GM21423 (cell line): ENCODE results near the gene CHRNA3.
"Not testable (repeated sequence)": the region's sequence is repeated elsewhere in the genome, so short reads cannot be mapped to it uniquely, and the experiment has no call there.

Experiments
- ATAC-seq: cut with Tn5 transposase; IDR thresholded peaks from one replicate; pipeline ENCODE4 v1.9.1; 2021; ENCODE audit warnings: mild to moderate bottlenecking, moderate library complexity; ENCODE audit not compliant: unreplicated experiment

The CHRNA3 gene

DNA sequence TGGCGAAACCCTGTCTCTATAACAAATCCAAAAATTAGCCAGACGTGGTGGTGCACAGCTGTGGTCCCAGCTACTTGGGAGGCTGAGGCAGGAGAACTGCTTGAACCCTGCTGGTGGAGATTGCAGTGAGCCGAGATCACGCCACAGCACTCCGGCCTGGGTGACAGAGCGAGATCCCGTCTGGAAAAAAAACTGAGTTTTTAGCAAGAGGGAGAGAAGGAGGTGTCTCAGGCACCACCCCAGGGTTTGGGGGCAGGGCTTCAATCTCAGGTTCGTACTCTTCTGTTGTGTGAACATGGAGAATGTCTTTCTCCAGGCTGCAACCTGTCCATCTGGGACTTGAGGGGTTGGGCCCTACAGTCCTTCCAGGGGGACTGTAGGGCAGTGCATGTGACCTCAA lies 2.7 kb downstream of the CHRNA3 start:
- ATAC-seq, result no peak

- no peak for ATAC-seq
Observed at GRCh38 chr15:78617516-78617915, 3.3 kb downstream of the CHRNA3 start.

DNA sequence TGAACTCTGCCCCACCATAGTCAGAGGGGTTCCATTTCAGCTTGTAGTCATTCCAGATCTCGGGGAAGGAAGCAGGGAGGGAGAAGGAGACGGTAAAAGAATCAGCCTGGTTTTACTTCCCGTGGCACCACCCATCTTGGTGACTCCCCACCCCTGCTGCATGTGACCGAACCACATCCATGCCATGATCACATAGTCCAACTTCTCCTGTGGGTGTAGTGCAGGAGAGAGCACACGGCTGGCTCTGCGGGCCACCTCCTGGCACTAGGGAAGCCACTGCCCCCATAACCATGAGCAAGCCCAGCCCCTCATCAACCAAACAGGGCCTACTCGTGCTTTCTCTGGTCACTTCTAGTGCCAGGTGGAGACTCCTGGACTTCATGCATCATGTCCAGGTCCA lies 3.7 kb downstream of the CHRNA3 start:
- no peak for ATAC-seq

DNA sequence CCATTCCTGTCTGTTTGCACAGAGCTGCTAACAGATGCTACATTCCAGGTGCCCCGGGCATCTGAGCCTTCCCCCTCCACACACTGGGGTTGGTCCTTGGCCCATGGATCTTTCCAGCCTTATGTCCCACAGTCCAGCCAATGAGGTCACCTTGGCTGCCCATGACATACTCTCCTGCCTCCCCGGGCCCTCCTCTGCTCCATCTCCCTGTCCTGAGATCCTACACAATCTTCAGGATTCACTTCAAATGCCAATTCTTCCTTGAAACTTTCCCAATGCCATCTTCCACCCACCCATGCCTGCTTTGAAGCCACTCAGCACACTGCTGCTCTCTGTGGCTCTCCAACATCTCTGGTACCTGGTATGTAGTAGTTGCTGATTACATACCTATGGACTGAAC lies 4.3 kb downstream of the CHRNA3 start:
- no peak for ATAC-seq

GRCh38 chr15:78615151-78615589 lies 5.6 kb downstream of the CHRNA3 start:
- ATAC-seq, result no peak

GRCh38 chr15:78614021-78614420 lies 6.8 kb downstream of the CHRNA3 start:
- no peak for ATAC-seq

DNA sequence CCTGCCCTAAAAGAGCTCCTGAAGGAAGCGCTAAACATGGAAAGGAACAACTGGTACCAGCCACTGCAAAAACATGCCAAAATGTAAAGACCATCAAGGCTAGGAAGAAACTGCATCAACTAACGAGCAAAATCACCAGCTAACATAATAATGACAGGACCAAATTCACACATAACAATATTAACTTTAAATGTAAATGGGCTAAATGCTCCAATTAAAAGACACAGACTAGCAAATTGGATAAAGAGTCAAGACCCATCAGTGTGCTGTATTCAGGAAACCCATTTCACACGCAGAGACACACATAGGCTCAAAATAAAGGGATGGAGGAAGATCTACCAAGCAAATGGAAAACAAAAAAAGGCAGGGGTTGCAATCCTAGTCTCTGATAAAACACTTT lies 11.2 kb downstream of the CHRNA3 start:
- ATAC-seq, result not testable (repeated sequence)

- ATAC-seq, result no peak
Observed at GRCh38 chr15:78605680-78606079, 15.1 kb downstream of the CHRNA3 start.

- ATAC-seq, result no peak
Observed at GRCh38 chr15:78605201-78605600, 15.6 kb downstream of the CHRNA3 start.

DNA sequence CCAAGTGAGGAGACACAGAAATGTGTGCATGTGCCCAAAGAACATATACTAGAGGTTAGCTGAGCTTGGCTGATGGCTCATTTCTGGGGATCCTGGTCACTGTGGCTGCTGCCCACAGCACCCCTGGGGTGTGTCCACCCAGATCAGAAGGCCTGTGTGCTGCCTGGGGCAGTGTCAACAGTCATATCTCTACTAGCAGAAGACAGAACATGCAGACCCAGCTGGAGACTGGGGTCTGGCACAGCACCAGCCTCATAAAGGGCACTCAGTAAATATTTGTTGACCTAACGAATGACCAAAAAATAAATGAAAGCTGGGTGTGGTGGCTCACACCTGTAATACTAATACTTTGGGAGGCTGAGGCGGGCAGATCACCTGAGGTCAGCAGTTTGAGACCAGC lies 16.4 kb downstream of the CHRNA3 start:
- no peak for ATAC-seq

GRCh38 chr15:78603467-78603866 lies 17.3 kb downstream of the CHRNA3 start:
- no peak for ATAC-seq

DNA sequence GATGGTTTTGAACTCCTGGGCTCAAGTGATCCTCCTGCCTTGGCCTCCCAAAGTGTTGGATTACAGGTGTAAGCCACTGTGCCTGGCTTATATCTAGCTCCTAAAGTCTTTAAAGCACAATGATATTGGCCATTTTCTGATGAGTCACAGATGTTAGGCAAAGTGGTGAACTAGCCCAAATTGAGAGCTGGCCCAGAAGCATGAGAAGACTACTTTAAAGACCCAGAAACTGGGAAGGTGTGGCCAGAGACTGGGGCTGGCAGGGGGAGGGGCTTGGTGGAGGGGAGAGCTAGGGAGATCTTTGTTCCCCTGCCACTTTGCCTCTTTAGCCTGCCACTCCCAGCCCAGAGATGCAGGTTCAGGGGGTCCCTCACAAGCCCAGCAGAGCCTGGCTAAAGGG lies 21.6 kb downstream of the CHRNA3 start:
- ATAC-seq, result no peak

- no peak for ATAC-seq
Observed at GRCh38 chr15:78598348-78598747, 22.4 kb downstream of the CHRNA3 start.

DNA sequence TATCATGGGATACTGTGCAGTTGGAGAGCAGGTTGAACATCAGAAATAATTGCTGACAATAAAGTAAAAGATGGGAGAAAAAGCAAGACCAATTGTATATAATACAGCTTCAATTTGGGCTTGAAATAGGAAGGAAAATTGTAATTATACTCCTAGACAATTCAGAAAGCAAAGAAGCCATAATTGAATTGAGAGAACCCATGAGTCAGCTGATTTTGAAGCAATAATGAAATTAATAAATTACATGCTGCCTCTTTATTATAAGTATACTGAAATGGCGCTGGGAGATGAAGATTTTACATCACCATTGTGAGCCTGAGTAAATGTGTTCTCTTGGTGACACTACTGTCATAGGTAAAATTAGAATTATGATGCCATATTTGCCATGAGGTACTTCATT lies 23.2 kb downstream of the CHRNA3 start:
- no peak for ATAC-seq

DNA sequence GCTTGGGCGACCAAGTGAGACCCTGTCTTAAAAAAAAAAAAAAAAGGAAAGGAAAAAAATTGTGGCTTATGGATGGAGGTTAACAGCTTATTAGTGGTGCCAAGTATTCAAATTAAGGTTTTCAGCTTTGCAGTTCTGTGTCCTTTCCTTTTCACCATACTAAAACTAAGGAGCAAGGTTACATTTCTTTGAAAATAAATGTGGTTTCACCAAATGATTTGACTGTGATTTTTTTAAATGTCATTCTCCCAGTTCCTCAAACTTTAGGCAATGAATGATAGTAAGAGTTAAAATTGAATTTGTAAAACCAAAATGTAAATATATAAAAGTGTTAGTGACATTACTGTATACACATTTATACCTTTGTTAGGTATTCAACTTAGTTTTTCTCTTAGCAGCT lies 45.9 kb downstream of the CHRNA3 start:
- ATAC-seq, result no peak

DNA sequence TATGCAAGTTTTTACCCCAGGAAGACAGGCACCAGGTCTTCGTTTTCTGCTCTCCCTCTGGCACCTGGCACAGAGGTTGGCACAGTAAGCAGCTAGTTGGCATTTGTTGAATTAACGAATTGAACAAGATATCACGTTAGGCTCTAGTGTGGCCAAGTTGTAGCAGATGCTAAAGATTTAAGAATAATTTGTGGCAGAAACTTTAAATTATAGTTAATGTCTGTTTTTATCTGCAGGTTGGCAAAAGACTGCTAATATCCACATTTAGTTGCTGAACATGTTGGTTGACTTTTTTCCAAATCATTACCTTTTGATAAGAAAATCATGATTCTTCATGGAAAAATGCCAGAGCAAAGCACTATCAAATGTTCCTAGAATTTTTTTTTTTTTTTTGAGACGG lies 47.4 kb downstream of the CHRNA3 start:
- ATAC-seq, result no peak

DNA sequence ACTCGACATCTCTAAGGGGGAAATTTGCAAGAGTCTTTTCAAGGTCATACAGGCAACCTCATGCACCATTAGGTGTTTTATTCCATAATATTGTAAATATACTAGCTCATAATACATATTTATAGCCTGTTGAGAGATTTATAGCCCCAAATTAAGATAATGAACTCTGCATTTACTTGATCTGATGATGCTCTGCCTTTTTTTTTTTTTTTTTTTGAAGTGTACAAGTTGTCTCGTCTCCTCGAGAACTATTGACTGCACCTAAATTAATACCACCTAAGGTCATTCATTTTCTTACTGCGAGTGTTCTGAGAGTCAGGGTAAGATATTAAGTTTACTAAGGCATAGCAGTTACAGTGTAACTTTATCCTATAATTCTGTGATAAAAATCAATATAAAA lies 49.4 kb downstream of the CHRNA3 start:
- ATAC-seq, result no peak

GRCh38 chr15:78570710-78571109 lies 50.1 kb downstream of the CHRNA3 start:
- ATAC-seq, result no peak

DNA sequence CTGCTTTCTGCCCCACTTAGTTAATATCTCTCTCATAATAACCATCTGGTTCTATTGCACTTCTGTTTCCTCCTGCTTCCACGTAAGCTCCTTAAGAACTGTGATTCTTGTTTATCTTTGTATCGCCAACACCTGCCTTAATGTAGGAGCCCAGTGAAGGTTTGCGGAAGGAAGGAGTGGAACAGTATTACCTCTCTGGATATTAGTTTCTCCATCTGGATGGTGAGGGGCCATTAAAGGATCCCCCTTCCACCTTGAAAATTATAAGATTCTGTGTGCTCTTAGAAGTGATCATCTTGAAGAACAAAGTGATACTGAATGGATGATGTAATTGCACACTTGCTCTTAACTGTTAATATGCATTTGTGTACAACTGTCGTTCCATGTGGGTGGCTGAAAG lies 53.3 kb downstream of the CHRNA3 start:
- ATAC-seq, result no peak

DNA sequence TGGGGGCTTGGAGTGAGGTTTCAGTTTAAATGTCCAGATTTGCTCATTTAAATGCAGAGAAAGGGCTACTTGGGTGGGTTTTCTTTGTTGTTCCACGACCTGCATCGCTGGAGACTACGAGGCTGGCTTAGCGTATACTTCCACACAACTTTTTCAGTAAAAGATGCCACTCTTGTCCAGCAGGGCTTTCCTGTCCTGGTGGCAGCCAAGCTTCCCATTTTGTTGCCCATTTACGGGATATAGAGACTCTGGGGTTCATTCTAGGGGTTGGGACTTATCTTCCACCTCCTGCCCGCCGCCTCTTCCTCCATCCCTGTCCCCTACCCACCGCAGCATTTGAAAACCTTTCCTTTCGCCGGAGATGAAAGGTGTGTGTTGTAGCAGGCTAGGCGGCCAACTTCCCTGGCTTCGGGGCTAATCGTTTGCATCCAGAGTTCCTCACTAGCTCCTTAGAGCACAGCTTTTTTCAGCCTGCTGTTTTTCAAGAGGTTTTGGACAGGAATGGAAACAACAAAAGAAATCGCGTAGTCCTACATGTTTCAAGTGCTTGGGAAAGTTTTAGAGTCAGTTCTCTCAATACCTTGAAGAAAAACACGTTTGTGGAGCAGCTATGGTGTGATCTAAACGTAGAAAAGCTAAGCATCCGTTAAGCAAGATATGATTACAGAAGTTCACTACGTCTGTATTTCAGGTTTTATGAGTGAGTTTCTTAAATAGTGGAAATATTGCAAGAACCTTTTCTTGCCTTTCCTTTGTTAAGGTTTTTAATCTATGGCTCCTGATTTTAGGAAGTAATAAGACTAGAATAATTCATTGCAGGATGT lies 54.6 kb downstream of the CHRNA3 start:
- peak; percentile 20 for ATAC-seq

DNA sequence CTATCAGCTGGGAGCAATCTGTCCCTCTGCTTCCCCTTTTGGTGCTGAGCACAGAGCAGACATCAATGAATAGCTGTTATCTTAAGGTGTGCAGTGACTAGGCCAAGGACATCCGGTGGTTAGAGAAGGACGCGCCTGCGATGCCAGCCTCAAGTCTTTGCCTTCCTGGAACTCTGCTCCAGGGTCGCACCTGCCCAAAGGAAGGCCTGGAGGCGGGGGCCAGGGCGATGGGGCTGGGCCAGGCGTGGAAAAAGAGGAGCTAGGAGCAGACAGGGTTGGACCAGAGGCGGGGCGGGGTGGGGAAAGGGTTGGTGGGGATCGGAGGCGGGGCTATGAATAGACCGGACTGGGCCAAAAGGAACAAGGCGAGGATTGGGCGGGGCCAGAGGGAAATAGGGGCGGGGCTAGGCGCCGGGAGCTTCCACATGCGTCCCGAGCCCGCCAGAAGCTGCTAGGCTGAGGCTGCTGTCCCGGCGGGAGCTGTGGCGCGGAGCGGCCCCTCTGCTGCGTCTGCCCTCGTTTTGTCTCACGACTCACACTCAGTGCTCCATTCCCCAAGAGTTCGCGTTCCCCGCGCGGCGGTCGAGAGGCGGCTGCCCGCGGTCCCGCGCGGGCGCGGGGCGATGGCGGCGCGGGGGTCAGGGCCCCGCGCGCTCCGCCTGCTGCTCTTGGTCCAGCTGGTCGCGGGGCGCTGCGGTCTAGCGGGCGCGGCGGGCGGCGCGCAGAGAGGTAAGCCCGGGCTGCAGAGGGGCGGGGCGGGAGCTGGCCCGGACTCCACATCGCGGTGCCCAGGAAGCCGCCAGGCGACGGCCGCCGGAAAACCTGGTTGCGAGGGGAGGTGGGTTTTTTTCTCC lies 55.5 kb downstream of the CHRNA3 start, which contains the start of gene CHRNA5:
TSS of gene CHRNA5 (plus strand) at position 424 of the 854 bp plus-strand sequence. CDS start at position 624, 200 bp downstream.
- ATAC-seq, result peak; percentile 66

GRCh38 chr15:78564743-78565096 lies 56.1 kb downstream of the CHRNA3 start:
- ATAC-seq, result no peak
